ENCODE data around the gene WNT7B.

GRCh38 chr22:45993841-45994240 lies 16.9 kb upstream of the WNT7B start:
- no peak for TF ChIP-seq EP300 (IDR thresholded peaks at IDR 0.05; ENCODE audit: borderline replicate concordance in 1 of 2, low read depth in 1 of 2, low read length in 1 of 2)
- no peak for TF ChIP-seq GATA2 (CRISPR knock-in tag; IDR thresholded peaks at IDR 0.05)
- TF ChIP-seq NRF1 (IDR thresholded peaks at IDR 0.05; ENCODE audit: low read depth, low read length), result no peak
- no peak for TF ChIP-seq USF2 (IDR thresholded peaks at IDR 0.05; ENCODE audit: borderline replicate concordance, low read depth, low read length)
- no peak for TF ChIP-seq TAF1 (IDR thresholded peaks at IDR 0.05; ENCODE audit: borderline replicate concordance, low read depth, low read length)
- no peak for TF ChIP-seq RAD21 (IDR thresholded peaks at IDR 0.05; ENCODE audit: low read length)
